Middle frontal gyrus (tissue), 1 donor: Measurements from ENCODE around the gene RIMBP2.

Experiments used
- DNase-seq: peaks from one replicate; pipeline ENCODE4 v3.0.0-alpha.2; 2015; ENCODE audit warnings: low spot score; ENCODE audit errors: extremely low spot score

RIMBP2 gene

DNA sequence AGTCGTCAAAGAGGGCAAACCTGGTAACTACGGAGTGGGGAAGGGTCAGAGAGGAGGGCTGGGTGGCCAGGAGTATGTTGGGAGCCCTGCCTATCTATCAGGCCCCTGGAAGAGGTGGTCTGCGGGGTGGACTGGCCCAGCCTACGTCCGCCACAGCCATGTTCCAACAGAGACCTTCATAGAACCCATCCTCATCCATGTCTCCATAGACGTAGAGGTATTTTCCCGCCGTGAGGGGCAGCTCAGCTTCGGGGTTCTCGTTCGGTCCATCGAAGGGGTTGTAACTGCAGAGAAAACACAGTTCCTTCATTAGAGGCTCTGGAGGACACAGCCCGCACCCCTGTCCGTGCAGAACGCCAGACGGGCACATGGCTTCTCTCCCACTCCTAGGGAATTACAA lies 271.1 kb downstream of the RIMBP2 start:
- DNase-seq, result no peak

DNA sequence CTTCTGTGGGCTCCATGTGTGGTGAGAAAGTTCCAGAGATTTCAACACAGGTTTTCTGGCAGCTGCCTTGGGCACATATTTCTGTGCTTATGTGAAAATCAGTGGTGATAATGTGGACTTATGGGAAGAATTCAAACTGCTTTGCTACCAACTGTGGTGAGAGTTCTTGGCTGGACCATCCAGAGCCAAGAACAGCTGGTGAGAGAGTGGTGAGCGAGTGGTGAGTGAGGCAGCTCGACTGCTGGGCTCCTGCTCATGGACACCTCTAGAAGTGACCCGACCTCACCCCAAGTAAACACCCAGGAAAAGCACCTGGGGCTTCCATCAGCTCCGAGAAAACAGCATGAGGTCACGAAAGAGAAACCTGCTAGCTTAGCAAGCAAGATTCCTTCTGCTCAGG lies 272.0 kb downstream of the RIMBP2 start:
- no peak for DNase-seq

DNA sequence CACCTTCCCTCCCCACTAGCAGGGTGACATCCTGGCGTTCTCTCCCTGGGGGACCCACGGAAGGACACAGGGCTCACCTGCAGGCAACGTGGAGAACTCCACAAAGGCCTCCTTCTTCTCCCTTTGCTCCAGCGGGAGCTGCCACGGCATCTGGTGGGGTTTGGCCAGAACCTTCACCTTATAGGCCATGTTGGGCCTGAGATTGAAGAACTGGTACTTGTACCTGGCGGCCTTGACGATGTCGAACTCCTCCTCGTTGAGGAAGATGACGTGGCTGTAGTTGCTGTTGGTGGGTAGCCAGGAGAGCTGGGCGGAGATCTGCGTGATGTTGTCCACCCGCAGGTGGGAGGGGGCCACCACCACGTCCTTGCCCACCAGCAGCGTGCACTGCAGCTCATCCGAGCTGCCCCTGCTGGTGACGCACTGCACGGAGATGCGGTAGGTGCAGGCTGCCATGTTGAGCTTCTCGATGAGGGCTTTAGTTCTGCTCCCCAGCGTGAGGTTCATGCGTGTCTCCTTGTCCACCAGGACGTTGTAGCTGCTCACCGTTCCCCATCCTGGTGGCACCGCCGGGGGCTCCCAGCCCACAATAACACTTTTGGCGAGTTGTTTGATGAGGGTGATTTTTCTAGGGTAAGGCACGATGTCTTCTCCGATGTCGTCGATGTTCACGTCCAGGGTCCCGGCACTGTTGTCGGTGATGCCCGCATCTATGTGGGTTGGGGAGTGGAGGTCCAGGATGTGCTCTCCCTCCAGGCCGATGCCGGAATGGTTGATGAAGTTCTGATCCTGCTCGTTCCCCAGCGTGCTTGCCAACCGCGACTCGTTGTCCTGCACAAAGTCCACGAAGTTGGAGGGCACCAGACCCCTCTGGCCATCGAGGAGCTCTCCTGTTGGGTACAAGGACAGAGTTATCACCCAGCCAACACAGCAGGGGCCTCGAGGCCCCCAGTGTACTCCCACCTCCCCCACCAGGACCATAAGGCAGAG lies 274.0 kb downstream of the RIMBP2 start:
- DNase-seq, result no peak

DNA sequence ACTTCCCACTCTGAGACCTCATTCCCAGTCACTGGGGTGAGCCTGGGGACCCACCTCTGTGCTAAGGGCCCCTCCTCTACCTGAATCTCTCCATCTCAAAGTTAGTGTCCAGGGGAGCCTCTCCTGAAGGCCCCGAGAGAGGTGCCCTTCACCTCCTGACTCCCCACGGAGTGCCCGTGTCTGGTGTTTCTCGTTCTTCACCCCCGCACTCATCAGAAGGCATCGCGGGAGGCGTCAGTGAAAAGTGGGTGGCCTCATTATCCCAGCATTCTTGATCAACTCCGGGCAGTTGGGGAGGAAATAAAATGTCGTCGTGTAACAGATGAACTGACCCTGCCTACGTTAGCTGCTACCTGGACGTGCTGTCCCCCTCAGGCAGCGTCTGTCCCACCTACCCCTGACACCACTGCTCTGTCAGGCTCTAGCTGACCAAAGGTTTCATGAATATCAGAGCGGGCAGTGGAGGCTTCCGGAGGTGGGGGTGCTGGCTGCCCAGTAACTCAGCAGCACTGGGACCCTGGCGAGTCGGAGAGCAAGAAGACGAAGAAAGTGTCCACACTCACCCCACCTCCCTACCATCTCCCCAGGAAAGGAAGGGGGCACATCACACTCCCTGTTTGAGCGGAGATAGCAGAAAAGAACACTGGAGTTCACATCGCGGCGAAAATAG lies 275.6 kb downstream of the RIMBP2 start:
- no peak for DNase-seq

DNA sequence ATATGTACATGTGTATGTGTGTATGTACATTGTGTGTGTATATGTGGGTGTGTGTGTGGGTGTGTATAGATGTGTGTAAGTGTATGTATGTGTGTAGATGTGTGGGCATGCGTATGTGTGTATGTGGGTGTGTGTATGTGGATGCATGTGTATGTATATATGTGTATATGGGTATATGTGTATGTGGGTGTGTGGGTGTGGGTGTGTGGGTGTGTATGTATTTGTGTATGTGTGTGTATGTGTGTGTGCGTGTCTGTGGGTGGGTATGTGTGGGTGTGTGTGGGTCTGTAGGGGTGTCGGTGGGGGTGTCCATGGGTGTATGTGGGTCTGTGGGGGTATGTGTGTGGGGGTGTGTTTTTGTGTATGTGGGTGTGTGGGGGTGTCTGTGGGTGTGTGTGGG lies 276.8 kb downstream of the RIMBP2 start:
- no peak for DNase-seq

DNA sequence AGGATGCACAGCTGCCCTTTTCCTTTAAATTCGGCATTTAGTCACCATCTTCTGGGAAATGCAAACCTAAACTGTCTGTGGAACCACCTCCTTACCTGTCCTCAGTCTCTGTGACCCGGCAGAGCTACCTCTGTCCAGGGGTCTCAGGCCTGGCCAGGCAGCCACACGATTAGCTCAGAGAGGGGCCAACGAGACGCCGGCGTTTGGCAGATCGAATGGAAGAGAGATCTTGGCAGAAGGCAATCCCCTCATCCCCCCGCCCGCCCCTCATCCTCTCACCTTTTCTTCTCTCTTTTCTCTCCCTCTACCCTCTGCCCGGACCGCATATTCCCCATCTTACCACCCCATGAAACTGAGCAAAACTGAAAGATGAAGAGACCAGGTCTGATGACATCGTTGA lies 277.4 kb downstream of the RIMBP2 start:
- no peak for DNase-seq

DNA sequence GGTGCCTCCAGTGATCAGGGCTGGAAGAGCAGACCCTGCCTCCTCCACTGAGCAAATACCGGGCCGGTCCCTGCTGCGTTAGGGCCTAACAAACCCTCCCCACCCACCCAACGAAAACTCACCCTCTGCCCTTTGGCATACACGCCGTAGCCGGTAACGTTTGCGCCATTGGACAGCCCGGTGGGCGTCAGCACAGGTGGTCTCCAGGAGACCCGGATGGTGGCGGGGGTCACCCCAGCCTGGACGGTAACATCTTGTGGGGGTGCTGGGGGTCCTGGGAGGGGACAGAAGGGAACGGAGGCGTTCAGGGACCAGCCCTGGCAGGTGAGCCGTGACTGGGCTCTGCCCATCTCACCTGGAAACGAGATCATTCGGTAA lies 277.9 kb downstream of the RIMBP2 start:
- DNase-seq, result no peak

DNA sequence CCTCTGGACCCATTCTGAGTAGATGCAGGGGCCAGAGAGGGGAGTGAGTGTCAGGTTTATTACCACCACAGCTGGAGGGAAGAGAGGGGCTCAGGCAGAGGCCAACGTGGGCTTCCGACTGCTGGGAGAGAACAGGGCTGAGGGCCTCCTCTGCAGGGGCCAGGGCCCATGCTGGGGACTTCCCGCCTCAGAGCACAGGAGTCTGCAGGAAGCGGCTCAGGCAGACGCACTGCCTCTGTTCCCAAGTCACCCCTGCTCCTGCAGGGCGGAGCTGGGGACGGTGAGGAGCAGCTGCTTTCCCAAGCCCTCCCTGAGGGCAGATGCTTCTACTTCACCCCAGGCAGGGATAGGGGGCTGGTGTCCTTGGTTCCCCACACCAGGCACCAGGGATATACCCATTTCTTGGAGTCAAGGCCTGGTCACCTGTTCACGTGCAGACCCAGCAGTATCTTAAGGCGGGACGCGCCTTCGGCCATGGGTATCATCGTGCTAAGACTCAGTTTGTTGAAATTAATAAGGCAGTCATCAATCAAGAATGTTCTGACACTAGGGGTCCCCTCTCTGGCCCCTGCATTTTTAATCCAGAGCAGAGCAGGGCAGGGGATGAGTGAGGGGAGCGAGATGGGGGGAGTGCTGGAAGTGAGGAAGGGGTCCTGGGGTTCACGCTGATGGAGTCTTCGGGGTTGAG lies 278.4 kb downstream of the RIMBP2 start:
- no peak for DNase-seq

DNA sequence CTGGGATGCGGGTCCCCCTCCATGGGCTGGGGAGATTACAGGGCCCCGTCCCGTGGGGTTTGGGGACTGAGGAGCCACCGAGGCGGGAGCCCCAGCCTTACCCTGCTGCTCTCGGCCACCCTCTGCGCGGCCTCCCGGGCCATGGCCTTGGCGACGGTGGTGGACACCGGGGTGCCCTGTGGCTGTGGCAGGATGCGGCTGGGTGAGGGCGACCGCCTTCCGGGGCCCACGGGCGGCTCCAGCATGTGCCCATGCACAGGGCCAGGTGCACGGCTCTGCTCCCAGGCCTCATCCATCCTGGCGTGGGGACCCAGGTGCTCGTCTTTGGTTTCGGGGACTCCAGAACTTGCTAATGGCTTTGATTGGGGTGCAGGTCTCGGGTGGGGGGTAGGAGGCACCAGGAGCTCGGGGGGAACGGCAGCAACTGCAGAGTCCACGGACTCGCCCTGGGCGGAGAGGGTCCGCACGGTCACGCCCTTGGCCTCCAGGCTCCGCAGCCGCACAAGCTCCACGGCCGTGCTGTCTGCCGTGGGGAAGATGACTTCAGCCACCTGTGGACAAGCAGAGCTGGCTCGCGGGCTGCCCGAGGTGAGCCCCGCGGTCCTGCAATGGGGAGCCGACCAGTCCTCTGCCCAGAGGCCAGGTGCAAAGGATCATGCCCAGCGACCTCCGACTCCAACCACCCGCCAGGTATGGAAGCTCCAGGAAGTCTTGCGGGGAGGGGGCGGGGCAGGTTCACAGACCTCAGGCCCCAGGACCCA lies 279.2 kb downstream of the RIMBP2 start:
- no peak for DNase-seq

DNA sequence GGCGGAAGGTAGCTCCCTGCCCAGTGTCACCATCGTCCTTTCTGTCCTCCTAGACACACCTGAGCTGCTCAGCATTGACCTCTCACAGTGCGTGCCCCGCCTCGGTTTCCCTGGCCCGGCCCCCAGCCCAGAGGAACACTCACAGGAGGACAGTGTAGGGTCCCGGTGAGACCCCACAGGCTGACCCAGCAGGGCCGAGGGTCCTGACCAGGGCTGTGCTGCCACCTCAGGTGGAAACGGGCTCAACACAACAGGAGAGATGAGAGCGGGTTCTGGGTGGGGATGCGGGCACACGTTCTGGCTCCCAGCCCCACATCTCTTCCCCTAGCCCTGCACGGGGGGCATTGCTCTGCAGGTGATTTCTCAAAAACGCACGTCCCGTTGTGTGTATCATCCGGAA lies 280.3 kb downstream of the RIMBP2 start:
- no peak for DNase-seq

DNA sequence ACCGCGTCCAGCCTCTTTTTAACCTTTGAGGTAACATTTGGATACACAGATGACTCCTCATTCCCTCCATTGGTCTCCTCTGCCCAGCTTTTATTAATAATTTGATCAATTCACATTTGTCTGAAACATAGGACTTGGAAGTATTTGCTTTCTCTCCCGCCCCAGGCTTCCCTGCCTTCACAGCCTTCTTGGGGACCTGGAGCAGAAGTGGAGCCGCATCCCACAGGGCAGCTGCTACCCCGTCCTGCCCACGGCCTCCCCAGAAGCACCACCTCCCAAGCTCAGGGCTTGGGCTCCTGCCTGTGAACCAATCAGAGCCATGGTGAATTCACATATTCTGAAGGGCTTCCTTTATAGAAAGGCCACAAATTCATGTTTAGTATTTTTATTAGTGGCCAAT lies 280.8 kb downstream of the RIMBP2 start:
- no peak for DNase-seq

DNA sequence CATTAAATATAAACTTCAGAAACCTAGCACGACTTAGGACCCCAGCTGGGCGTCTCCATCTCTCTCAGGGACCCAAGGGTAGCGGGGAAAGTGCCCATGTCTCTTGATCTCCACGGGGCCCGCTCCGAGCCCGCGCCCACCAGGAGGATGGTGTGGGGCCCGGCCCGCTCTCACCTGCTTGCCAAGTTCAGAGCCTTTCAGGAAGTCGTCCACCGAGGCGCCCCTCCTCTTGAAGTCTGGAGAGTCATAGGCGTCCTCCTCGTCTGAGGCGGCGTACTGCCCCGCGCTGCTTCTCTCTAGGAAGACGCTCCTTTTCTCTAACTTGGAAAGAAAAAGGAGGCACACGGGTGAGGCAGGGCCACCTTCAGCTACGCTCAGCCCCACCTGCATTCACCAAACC lies 281.5 kb downstream of the RIMBP2 start:
- DNase-seq, result no peak

DNA sequence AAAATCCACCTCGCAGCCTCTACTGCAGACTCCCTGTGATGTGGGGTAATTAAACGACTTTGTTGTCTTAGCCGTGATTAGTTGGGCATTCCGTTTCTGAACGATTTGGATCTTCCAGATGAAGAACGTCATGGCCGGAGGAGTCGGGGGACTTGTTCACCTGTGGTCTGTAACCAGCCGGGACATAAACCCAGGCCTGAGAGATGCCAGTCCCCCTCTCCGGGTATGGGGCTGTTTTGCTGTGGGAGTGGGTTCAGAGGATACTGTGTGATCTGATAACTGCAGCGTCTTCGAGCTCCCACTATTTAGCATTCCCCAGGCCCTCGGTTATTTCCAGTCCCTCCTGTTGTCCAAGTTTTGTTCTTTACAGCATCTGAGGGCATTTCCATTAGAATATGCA lies 282.3 kb downstream of the RIMBP2 start:
- DNase-seq, result no peak

DNA sequence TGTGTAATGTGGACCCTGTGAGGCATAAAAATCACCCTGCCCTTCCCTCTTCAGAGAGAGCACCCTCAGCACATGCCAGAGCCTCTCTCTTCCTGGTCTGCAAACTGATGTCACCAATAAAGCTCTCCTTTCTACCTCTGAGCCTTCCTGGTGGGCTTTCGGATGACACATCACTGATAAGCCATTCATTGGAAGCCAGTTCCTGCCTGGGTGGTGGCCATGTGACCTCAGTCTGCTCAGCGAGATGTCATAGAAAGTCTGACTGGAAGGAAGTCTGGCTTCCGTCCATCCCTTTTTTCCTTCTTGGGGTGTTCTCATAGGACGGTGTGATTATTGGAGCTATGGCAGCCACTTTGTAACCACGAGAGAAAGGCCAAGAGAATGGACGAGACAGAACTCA lies 282.7 kb downstream of the RIMBP2 start:
- no peak for DNase-seq

DNA sequence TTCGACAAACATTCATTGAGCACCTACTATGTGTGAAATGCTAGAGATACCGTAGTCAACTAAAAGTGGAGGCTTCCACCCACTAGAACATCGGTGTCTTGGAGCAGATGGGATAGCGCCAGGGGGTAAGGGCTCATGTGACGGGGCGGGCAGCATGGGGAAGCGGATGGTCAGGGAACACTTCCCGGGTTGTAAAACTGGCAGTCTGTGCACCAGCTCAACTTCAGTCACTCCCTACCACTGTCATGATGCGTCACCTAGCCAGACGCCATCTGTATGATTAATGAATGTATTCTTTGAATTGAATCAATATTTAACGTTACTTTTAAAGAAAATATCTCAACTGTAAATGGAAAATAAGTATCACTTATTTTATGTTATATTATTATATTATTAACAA lies 284.9 kb downstream of the RIMBP2 start:
- DNase-seq, result no peak

DNA sequence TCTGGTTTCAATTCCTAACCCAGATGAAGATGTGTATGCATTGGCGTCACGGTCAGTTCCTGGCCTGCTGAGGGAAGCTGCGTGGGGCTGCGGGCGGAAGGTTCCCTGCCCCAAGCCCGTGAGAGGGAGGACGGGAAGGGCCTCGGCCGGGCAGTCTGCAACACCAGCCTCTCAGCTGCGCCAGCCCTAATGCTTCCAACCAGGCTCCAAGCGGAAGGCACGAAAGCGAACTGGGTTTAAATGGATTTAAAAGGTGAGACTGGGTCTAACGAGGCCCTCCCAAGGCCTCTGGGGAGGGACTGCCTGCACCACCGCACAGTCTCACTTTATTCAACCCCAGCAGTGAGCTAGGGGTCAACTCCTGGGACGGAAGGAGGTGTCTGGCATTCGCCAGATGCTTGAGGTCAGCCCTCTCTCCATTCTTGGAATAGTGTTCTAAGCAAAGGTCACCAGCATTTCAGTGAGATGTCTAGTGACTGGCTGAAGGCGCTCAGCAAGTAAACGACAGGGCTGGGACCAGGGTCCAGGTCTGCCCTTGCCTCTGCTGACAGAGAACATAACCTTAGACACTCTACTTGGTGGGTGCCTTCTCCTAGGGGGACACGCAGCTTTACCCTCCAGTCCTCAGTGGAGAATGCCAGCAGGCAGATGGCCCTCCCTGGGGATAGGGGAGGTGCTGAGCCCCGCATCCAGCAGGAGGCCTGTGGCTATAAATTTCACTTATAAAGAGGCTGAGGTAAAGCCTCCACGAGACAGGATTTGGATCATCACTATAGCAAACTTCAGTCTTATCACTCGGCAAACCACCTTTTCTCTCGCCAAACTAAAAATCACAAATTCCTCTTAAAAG lies 286.2 kb downstream of the RIMBP2 start:
- DNase-seq, result no peak

DNA sequence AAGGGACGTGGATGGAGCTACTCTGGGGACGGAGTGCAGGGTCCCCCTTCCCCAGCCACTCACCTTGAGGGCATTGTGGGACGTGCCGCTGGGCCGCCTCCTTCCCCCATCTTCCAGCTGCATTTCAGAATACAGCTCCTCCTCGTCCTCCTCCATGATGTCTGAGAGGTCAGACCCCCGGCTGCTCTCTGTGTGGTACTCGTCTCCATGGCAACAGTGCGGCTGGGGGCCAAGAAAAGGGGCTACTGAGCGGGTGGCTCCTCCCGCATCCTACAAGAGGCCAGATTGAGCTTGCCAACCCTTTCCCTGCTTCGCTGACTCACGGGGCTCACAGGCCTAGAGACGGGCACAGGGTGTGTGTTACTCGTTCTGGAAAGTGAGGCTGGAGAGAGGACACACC lies 288.0 kb downstream of the RIMBP2 start:
- DNase-seq, result no peak

DNA sequence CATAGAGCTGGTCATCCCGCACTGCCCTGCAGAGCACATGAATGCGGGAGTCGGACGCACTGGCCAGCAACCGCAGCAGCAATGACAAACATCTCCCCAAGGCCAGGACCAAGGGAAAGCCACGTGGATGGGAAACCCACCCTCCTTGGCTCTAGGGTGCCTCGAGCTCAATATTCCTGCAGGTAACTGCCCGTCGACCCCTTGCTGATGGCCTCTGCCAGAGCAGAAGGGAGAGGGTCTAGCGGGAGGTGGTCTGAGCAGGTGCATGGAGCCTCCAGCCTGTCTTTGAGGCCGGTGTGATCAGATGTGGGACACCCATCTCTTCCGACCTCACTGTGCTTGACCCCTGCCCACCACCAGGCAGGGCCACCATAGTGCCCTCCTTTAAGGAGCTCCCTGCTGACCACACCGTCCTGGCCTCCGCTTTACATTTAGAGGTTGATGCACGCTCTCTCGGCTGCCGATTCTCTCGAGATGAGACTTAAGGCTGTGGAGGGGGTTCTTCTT lies 288.7 kb downstream of the RIMBP2 start:
- DNase-seq, result no peak

DNA sequence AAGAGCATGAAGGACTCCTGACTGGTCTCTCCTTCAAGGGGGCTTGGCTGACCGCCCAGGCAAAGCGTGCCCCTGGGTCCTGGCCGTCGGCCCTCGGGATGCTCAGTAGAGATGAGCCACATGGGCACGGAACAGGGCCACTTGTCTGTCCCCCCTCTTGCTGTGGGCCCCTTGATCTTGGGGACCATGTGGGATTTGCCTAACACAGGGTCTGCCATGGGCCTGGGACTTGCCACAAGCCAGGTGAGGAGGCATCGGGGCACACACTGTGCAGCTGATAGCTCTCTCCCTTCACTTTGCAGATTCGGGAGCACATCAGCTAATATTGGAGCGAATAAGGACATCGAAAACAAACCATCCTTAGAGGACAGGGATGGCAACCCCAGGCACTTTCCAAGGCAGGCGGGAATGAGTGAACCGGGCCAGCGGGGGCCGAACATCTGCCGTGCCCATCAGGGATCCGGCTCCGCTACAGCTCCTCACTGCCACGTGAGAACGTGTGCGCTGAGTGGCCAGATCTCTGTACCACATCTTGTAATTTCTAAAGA lies 290.3 kb downstream of the RIMBP2 start:
- no peak for DNase-seq
